ENCODE measurements around the gene ST6GALNAC4. TPM values are rescaled to one million over a fixed set of nuclear protein-coding genes. Genes with fewer than 3 reads are reported as not detected.
A peak's percentile ranks its signal among the peaks of the same experiment; 100 is the strongest.

The ST6GALNAC4 gene
- total RNA-seq, 1 donor from 2014 or later, result 25.6 TPM

- Mint-ChIP-seq H3K9me3 (no peaks in the 10 kb centered on the region), H3K36me3 (ENCODE audit: low read depth) (peaks cover 4% of the 10 kb centered on the region), H3K4me3 (ENCODE audit: low read depth) (no peak overlapping the region), H3K27ac (peak overlapping the region; percentile 46), H3K4me1 (ENCODE audit: low read depth) (peaks cover 25% of the 10 kb centered on the region), H3K27me3 (ENCODE audit: low read depth) (no peaks in the 10 kb centered on the region)
- DNase-seq (ENCODE audit: low spot score), result peak; percentile 35
- intact Hi-C loops (cut with micrococcal nuclease), result no loop called here
Observed at GRCh38 chr9:127862075-127863011, 54.5 kb downstream of the ST6GALNAC4 start.

DNA sequence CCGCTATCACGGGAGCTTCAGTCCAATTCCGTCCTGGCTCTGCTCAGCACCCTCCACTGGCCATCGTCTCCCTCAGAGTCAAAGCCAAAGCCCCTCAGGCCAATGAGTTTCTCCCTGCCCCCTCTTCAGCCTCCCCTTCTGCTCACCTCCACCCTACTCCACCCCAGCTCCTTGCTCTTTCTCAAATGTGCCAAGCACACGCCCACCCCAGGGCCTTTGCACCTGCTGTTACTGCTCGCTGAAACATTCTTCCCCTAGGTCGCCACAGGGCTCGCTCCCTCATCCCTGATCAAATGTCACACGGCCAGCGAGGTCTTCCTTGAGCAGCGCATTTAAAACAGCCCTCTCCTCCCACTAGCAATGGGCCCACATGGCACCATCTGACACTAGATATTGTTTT is 56.1 kb downstream of the ST6GALNAC4 start:
- peaks cover 2% of the 10 kb centered on the region for H3K36me3 Mint-ChIP-seq (ENCODE audit: low read depth)
- H3K9me3 Mint-ChIP-seq, result no peaks in the 10 kb centered on the region
- H3K27me3 Mint-ChIP-seq (ENCODE audit: low read depth), result no peaks in the 10 kb centered on the region
- intact Hi-C loops (cut with micrococcal nuclease), result no loop called here
- peaks cover 23% of the 10 kb centered on the region for H3K4me1 Mint-ChIP-seq (ENCODE audit: low read depth)
- DNase-seq (ENCODE audit: low spot score), result no peak
- H3K27ac Mint-ChIP-seq, result peak overlapping the region; percentile 2
- H3K4me3 Mint-ChIP-seq (ENCODE audit: low read depth), result no peak overlapping the region

DNA sequence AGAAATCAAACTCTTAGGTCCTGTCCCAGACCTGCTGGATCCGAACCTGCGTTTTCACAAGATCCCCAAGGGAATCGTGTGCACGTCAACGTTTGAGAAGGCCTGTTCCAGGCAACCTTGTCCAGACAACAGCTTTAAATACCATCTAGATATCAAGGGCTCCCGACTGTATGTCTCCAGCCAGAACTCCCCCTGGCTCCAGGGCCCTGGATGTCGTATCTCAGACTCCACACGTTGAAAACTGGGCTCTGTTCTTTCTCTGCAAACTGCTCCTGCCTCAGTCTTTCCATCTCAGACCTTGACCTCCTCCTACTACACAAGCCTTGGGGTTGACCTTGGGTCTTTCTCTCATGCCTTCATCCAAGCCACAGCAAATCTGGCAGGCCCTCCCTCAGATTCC is 56.6 kb downstream of the ST6GALNAC4 start:
- intact Hi-C loops (cut with micrococcal nuclease), result no loop called here
- no peak overlapping the region for H3K27ac Mint-ChIP-seq

GRCh38 chr9:127858041-127858512 is 58.8 kb downstream of the ST6GALNAC4 start:
- intact Hi-C loops (cut with micrococcal nuclease), result no loop called here
- no peak overlapping the region for H3K27ac Mint-ChIP-seq
- H3K27me3 Mint-ChIP-seq (ENCODE audit: low read depth), result no peaks in the 10 kb centered on the region
- H3K4me1 Mint-ChIP-seq (ENCODE audit: low read depth), result peaks cover 14% of the 10 kb centered on the region
- H3K36me3 Mint-ChIP-seq (ENCODE audit: low read depth), result no peaks in the 10 kb centered on the region
- no peaks in the 10 kb centered on the region for H3K9me3 Mint-ChIP-seq
- no peak for DNase-seq (ENCODE audit: low spot score)
- no peak overlapping the region for H3K4me3 Mint-ChIP-seq (ENCODE audit: low read depth)

More for the DNA sequence above, 56.6 kb downstream of the ST6GALNAC4 start:
- Mint-ChIP-seq H3K4me1 (ENCODE audit: low read depth) (peaks cover 18% of the 10 kb centered on the region), H3K36me3 (ENCODE audit: low read depth) (no peaks in the 10 kb centered on the region), H3K9me3 (no peaks in the 10 kb centered on the region), H3K27me3 (ENCODE audit: low read depth) (no peaks in the 10 kb centered on the region), H3K4me3 (ENCODE audit: low read depth) (no peak overlapping the region)
- DNase-seq (ENCODE audit: low spot score), result no peak

Other genes starting within 250 kb of the ST6GALNAC4 start
- gene CFAP157, start 210.1 kb downstream of the ST6GALNAC4 start, total RNA-seq, result 0.18 TPM in 1 of 2 replicates, not detected in the other
- 20.1 and 21.5 TPM in 2 replicates for gene PTRH1, start 201.4 kb downstream of the ST6GALNAC4 start, total RNA-seq
- gene TTC16, start 201.0 kb downstream of the ST6GALNAC4 start, total RNA-seq, result 0.18 TPM in 1 of 2 replicates, not detected in the other
- gene TOR2A, start 181.7 kb downstream of the ST6GALNAC4 start, total RNA-seq, result 20.2 and 20.6 TPM in 2 replicates
- gene SH2D3C, start 138.4 kb downstream of the ST6GALNAC4 start, total RNA-seq, result 23.6 and 25.1 TPM in 2 replicates
- 98.1 and 99.8 TPM in 2 replicates for gene CDK9, start 131.0 kb downstream of the ST6GALNAC4 start, total RNA-seq
- 116 and 137 TPM in 2 replicates for gene FPGS, start 114.2 kb downstream of the ST6GALNAC4 start, total RNA-seq
- 27.5 and 28.1 TPM in 2 replicates for gene ENG, start 62.4 kb downstream of the ST6GALNAC4 start, total RNA-seq
- 19.6 and 21.0 TPM in 2 replicates for gene AK1, start 39.4 kb downstream of the ST6GALNAC4 start, total RNA-seq
- 60.3 and 60.7 TPM in 2 replicates for gene ST6GALNAC6, start 17.4 kb downstream of the ST6GALNAC4 start, total RNA-seq
- 1.4 and 3.4 TPM in 2 replicates for gene PIP5KL1, start 13.7 kb upstream of the ST6GALNAC4 start, total RNA-seq
- gene DPM2, start 20.8 kb upstream of the ST6GALNAC4 start, total RNA-seq, result 55.7 and 57.4 TPM in 2 replicates
- 43.8 and 53.3 TPM in 2 replicates for gene EEIG1, start 63.9 kb upstream of the ST6GALNAC4 start, total RNA-seq
- gene NAIF1, start 150.3 kb upstream of the ST6GALNAC4 start, total RNA-seq, result 10.2 and 10.5 TPM in 2 replicates
- gene SLC25A25, start 151.2 kb upstream of the ST6GALNAC4 start, total RNA-seq, result 11.3 and 11.9 TPM in 2 replicates
- 67.8 and 77.6 TPM in 2 replicates for gene PTGES2, start 210.7 kb upstream of the ST6GALNAC4 start, total RNA-seq
- not detected in 2 replicates for gene LCN2, start 232.4 kb upstream of the ST6GALNAC4 start, total RNA-seq
- 93.8 and 103 TPM in 2 replicates for gene BBLN, start 243.2 kb upstream of the ST6GALNAC4 start, total RNA-seq